Ramos (cell line): Measurements from ENCODE around the gene ZNF443.
"Not testable (repeated sequence)": the region's sequence is repeated elsewhere in the genome, so short reads cannot be mapped to it uniquely, and the experiment has no call there.

ENCODE experiments used
- in situ Hi-C: fragments of 300-500 bp; cut with MboI; formaldehyde crosslinking; loops from one replicate; pipeline ENCODE4 v1.14.3; 2022; ENCODE audit warnings: low sequenced_read_pairs; ENCODE audit not compliant: unreplicated experiment

The ZNF443 gene

GRCh38 chr19:12440541-12441316 is at the start of gene ZNF443:
Gene ZNF443 (minus strand): TSS chr19:12441021. CDS start chr19:12440914, 107 bp downstream.
- in situ Hi-C loops, result no loop called here

GRCh38 chr19:12486265-12486783 is 45.5 kb upstream of the ZNF443 start:
- in situ Hi-C loops, result not testable (repeated sequence)

- in situ Hi-C loops, result no loop called here
Observed at GRCh38 chr19:12485571-12485970, 44.8 kb upstream of the ZNF443 start.

GRCh38 chr19:12485052-12485416 is 44.2 kb upstream of the ZNF443 start:
- in situ Hi-C loops, result no loop called here

- in situ Hi-C loops, result no loop called here
Observed at GRCh38 chr19:12484371-12485051, 43.7 kb upstream of the ZNF443 start, which contains the start of gene ZNF709. Gene ZNF709 (minus strand): TSS chr19:12484816. CDS start chr19:12484657, 159 bp downstream.

GRCh38 chr19:12484011-12484370 is 43.2 kb upstream of the ZNF443 start:
- in situ Hi-C loops, result no loop called here

GRCh38 chr19:12482509-12482886 is 41.7 kb upstream of the ZNF443 start:
- in situ Hi-C loops, result no loop called here

GRCh38 chr19:12481781-12482508 is 41.1 kb upstream of the ZNF443 start:
- in situ Hi-C loops, result no loop called here

- in situ Hi-C loops, result no loop called here
Observed at GRCh38 chr19:12478234-12478941, 37.6 kb upstream of the ZNF443 start.

- in situ Hi-C loops, result not testable (repeated sequence)
Observed at GRCh38 chr19:12467651-12468050, 26.8 kb upstream of the ZNF443 start.

GRCh38 chr19:12465211-12465610 is 24.4 kb upstream of the ZNF443 start:
- in situ Hi-C loops, result no loop called here

GRCh38 chr19:12464769-12465168 is 23.9 kb upstream of the ZNF443 start:
- in situ Hi-C loops, result no loop called here

- in situ Hi-C loops, result not testable (repeated sequence)
Observed at GRCh38 chr19:12464139-12464538, 23.3 kb upstream of the ZNF443 start.

- in situ Hi-C loops, result no loop called here
Observed at GRCh38 chr19:12453495-12453894, 12.7 kb upstream of the ZNF443 start.

GRCh38 chr19:12450844-12451243 is 10.0 kb upstream of the ZNF443 start:
- in situ Hi-C loops, result no loop called here

GRCh38 chr19:12448808-12449207 is 8.0 kb upstream of the ZNF443 start:
- in situ Hi-C loops, result no loop called here

GRCh38 chr19:12439686-12440540 is 908 bp downstream of the ZNF443 start:
- in situ Hi-C loops, result not testable (repeated sequence)

- in situ Hi-C loops, result not testable (repeated sequence)
Observed at GRCh38 chr19:12430726-12431299, 10.0 kb downstream of the ZNF443 start.

- in situ Hi-C loops, result no loop called here
Observed at GRCh38 chr19:12425888-12426274, 14.9 kb downstream of the ZNF443 start.
